ENCODE data around the gene MUC5B.

The MUC5B gene

DNA sequence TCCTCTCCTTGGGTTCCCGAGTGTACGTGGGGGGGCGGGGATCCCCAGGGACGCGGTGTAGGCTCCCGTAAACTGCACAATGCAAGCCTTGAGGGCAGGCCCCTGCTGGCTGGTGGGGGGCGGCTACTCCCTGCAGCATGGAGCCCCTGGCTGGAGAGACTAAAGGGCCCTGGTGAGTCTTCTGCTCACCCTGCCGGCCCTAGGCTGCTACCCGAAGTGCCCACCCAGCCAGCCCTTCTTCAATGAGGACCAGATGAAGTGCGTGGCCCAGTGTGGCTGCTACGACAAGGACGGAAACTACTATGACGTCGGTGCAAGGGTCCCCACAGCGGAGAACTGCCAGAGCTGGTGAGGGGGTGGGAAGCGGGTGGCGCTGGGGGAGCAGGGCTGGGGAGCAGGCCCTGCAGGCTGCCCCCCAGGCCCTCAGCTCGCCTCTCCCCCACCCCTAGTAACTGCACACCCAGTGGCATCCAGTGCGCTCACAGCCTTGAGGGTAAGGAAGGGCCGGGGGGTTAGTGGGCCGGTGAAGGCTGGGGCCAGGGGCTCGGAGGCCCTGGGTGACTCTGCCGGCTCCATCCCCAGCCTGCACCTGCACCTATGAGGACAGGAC, 16.8 kb downstream of the MUC5B start:
- TF ChIP-seq SIN3A (IDR thresholded peaks at IDR 0.05; ENCODE audit: borderline replicate concordance, insufficient read depth, low read length) (no peak), TAF1 (IDR thresholded peaks at IDR 0.05; ENCODE audit: borderline replicate concordance, insufficient read depth, low read length) (no peak)

DNA sequence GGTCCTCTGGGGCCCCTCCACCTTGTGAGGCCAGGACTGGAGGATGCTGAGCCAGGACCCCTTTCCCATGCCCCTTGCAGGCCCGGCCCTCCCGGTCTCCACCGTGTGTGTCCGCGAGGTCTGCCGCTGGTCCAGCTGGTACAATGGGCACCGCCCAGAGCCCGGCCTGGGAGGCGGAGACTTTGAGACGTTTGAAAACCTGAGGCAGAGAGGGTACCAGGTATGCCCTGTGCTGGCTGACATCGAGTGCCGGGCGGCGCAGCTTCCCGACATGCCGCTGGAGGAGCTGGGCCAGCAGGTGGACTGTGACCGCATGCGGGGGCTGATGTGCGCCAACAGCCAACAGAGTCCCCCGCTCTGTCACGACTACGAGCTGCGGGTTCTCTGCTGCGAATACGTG, 17.9 kb downstream of the MUC5B start:
- TF ChIP-seq, protein P1, sequence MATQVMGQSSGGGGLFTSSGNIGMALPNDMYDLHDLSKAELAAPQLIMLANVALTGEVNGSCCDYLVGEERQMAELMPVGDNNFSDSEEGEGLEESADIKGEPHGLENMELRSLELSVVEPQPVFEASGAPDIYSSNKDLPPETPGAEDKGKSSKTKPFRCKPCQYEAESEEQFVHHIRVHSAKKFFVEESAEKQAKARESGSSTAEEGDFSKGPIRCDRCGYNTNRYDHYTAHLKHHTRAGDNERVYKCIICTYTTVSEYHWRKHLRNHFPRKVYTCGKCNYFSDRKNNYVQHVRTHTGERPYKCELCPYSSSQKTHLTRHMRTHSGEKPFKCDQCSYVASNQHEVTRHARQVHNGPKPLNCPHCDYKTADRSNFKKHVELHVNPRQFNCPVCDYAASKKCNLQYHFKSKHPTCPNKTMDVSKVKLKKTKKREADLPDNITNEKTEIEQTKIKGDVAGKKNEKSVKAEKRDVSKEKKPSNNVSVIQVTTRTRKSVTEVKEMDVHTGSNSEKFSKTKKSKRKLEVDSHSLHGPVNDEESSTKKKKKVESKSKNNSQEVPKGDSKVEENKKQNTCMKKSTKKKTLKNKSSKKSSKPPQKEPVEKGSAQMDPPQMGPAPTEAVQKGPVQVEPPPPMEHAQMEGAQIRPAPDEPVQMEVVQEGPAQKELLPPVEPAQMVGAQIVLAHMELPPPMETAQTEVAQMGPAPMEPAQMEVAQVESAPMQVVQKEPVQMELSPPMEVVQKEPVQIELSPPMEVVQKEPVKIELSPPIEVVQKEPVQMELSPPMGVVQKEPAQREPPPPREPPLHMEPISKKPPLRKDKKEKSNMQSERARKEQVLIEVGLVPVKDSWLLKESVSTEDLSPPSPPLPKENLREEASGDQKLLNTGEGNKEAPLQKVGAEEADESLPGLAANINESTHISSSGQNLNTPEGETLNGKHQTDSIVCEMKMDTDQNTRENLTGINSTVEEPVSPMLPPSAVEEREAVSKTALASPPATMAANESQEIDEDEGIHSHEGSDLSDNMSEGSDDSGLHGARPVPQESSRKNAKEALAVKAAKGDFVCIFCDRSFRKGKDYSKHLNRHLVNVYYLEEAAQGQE (IDR thresholded peaks at IDR 0.05; ENCODE audit: insufficient read depth in 1 of 2, low read depth in 2 of 2, low read length in 2 of 2) = no peak
- TF ChIP-seq POLR2AphosphoS5 (IDR thresholded peaks at IDR 0.05; ENCODE audit: low read depth, low read length) (no peak), FOXP2 (optimal IDR thresholded peaks at IDR 0.05; ENCODE audit: borderline replicate concordance, extremely low read depth, extremely low read length, insufficient read depth) (no peak), SIN3A (IDR thresholded peaks at IDR 0.05; ENCODE audit: borderline replicate concordance, insufficient read depth, low read length) (no peak), TAF1 (IDR thresholded peaks at IDR 0.05; ENCODE audit: borderline replicate concordance, insufficient read depth, low read length) (no peak)

DNA sequence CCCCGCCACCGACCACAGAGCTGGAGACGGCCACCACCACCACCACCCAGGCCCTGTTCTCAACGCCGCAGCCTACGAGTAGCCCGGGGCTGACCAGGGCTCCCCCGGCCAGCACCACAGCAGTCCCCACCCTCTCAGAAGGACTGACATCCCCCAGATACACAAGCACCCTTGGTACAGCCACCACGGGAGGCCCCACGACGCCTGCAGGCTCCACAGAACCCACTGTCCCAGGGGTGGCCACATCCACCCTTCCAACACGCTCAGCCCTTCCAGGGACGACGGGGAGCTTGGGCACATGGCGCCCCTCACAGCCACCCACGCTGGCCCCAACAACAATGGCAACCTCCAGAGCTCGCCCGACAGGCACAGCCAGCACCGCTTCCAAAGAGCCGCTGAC, 18.8 kb downstream of the MUC5B start:
- no peak for TF ChIP-seq TAF1 (IDR thresholded peaks at IDR 0.05; ENCODE audit: borderline replicate concordance, insufficient read depth, low read length)
- TF ChIP-seq, protein P1 (IDR thresholded peaks at IDR 0.05; ENCODE audit: insufficient read depth in 1 of 2, low read depth in 2 of 2, low read length in 2 of 2) = no peak
- no peak for TF ChIP-seq POLR2AphosphoS5 (IDR thresholded peaks at IDR 0.05; ENCODE audit: low read depth, low read length)
- no peak for TF ChIP-seq SIN3A (IDR thresholded peaks at IDR 0.05; ENCODE audit: borderline replicate concordance, insufficient read depth, low read length)
- no peak for TF ChIP-seq FOXP2 (optimal IDR thresholded peaks at IDR 0.05; ENCODE audit: borderline replicate concordance, extremely low read depth, extremely low read length, insufficient read depth)

DNA sequence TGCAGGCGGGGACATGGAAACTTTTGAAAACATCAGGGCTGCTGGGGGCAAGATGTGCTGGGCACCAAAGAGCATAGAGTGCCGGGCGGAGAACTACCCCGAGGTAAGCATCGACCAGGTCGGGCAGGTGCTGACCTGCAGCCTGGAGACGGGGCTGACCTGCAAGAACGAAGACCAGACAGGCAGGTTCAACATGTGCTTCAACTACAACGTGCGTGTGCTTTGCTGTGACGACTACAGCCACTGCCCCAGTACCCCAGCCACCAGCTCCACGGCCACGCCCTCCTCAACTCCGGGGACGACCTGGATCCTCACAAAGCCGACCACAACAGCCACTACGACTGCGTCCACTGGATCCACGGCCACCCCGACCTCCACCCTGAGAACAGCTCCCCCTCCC, 19.4 kb downstream of the MUC5B start:
- TF ChIP-seq POLR2AphosphoS5 (IDR thresholded peaks at IDR 0.05; ENCODE audit: low read depth, low read length) = no peak
- no peak for TF ChIP-seq FOXP2 (optimal IDR thresholded peaks at IDR 0.05; ENCODE audit: borderline replicate concordance, extremely low read depth, extremely low read length, insufficient read depth)
- TF ChIP-seq, protein P1 (IDR thresholded peaks at IDR 0.05; ENCODE audit: insufficient read depth in 1 of 2, low read depth in 2 of 2, low read length in 2 of 2) = no peak
- no peak for TF ChIP-seq SIN3A (IDR thresholded peaks at IDR 0.05; ENCODE audit: borderline replicate concordance, insufficient read depth, low read length)
- no peak for TF ChIP-seq TAF1 (IDR thresholded peaks at IDR 0.05; ENCODE audit: borderline replicate concordance, insufficient read depth, low read length)

DNA sequence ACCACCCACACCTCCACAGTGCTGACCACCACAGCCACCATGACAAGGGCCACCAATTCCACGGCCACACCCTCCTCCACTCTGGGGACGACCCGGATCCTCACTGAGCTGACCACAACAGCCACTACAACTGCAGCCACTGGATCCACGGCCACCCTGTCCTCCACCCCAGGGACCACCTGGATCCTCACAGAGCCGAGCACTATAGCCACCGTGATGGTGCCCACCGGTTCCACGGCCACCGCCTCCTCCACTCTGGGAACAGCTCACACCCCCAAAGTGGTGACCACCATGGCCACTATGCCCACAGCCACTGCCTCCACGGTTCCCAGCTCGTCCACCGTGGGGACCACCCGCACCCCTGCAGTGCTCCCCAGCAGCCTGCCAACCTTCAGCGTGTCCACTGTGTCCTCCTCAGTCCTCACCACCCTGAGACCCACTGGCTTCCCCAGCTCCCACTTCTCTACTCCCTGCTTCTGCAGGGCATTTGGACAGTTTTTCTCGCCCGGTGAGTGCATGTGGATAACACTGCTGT, 28.4 kb downstream of the MUC5B start:
- TF ChIP-seq TAF1 (IDR thresholded peaks at IDR 0.05; ENCODE audit: borderline replicate concordance, insufficient read depth, low read length) (no peak), SIN3A (IDR thresholded peaks at IDR 0.05; ENCODE audit: borderline replicate concordance, insufficient read depth, low read length) (no peak), POLR2AphosphoS5 (IDR thresholded peaks at IDR 0.05; ENCODE audit: low read depth, low read length) (no peak), FOXP2 (optimal IDR thresholded peaks at IDR 0.05; ENCODE audit: borderline replicate concordance, extremely low read depth, extremely low read length, insufficient read depth) (no peak)
- TF ChIP-seq, protein P1 (IDR thresholded peaks at IDR 0.05; ENCODE audit: insufficient read depth in 1 of 2, low read depth in 2 of 2, low read length in 2 of 2) = no peak
